H9 (cell line): ENCODE data around the gene TRMT2A. TPM values are rescaled to one million over a fixed set of nuclear protein-coding genes. Genes with fewer than 3 reads are reported as not detected.

Experiments
- DNase-seq: peaks from one replicate; pipeline ENCODE4 v3.0.0-alpha.2; 2017
- H2AFZ ChIP-seq: one replicate; pipeline ENCODE4 v1.6.1; 2013; ENCODE audit warnings: mild to moderate bottlenecking, low read length, control low read depth, moderate library complexity
- H2AK5ac ChIP-seq: 2 replicates; pipeline ENCODE4 v1.6.1; 2013; ENCODE audit warnings: low read length, control low read depth, mixed read lengths; ENCODE audit not compliant: insufficient read length
- H2BK120ac ChIP-seq: one replicate; pipeline ENCODE4 v1.6.1; 2013; ENCODE audit warnings: low read depth, mild to moderate bottlenecking, low read length, control low read depth, inconsistent platforms; ENCODE audit not compliant: poor library complexity, severe bottlenecking
- H2BK12ac ChIP-seq: 2 replicates; pipeline ENCODE4 v1.6.1; 2013; ENCODE audit warnings: low read length, control low read depth, mixed read lengths, low read depth; ENCODE audit not compliant: insufficient read length
- H2BK15ac ChIP-seq: 2 replicates; pipeline ENCODE4 v1.6.1; 2013; ENCODE audit warnings: low read depth, low read length, control low read depth
- H2BK20ac ChIP-seq: one replicate; pipeline ENCODE4 v1.6.1; 2013; ENCODE audit warnings: low read depth, mild to moderate bottlenecking, low read length, control low read depth, inconsistent platforms; ENCODE audit not compliant: poor library complexity, severe bottlenecking
- H2BK5ac ChIP-seq: 2 replicates; pipeline ENCODE4 v1.6.1; 2013; ENCODE audit warnings: low read length, control low read depth, mixed read lengths; ENCODE audit not compliant: insufficient read length
- H3K14ac ChIP-seq: 2 replicates; pipeline ENCODE4 v1.6.1; 2013; ENCODE audit warnings: low read length, control low read depth; ENCODE audit not compliant: insufficient read depth
- H3K18ac ChIP-seq: 2 replicates; pipeline ENCODE4 v1.6.1; 2013; ENCODE audit warnings: low read depth, mild to moderate bottlenecking, mixed read lengths, low read length, control low read depth; ENCODE audit not compliant: insufficient read length
- H3K23ac ChIP-seq: 2 replicates; pipeline ENCODE4 v1.6.1; 2013; ENCODE audit warnings: low read length, control low read depth, mixed read lengths, low read depth; ENCODE audit not compliant: insufficient read length
- H3K23me2 ChIP-seq: 2 replicates; pipeline ENCODE4 v1.6.1; 2013; ENCODE audit warnings: low read depth, mild to moderate bottlenecking, mixed read lengths, low read length, control low read depth; ENCODE audit not compliant: insufficient read length, poor library complexity, severe bottlenecking
- H3K27ac ChIP-seq: 2 replicates; pipeline ENCODE4 v1.5.1; 2013; ENCODE audit warnings: low read length, control low read depth, mixed read lengths, low read depth; ENCODE audit not compliant: insufficient read length
- H3K27me3 ChIP-seq: 2 replicates; pipeline ENCODE4 v1.6.1; 2013; ENCODE audit warnings: low read length, control low read depth, inconsistent platforms; ENCODE audit not compliant: insufficient read depth
- H3K4ac ChIP-seq: 2 replicates; pipeline ENCODE4 v1.6.1; 2013; ENCODE audit warnings: low read depth, mild to moderate bottlenecking, control low read depth, inconsistent platforms, low read length, moderate library complexity
- H3K4me1 ChIP-seq: 2 replicates; pipeline ENCODE4 v1.6.1; 2013; ENCODE audit warnings: low read length, control low read depth, inconsistent platforms; ENCODE audit not compliant: insufficient read depth
- H3K4me2 ChIP-seq: 2 replicates; pipeline ENCODE4 v1.6.1; 2013; ENCODE audit warnings: low read length, control low read depth, mixed read lengths; ENCODE audit not compliant: insufficient read length, insufficient read depth
- H3K56ac ChIP-seq: 2 replicates; pipeline ENCODE4 v1.6.1; 2013; ENCODE audit warnings: low read depth, mild to moderate bottlenecking, mixed read lengths, low read length, control low read depth; ENCODE audit not compliant: insufficient read length
- H3K79me1 ChIP-seq: 2 replicates; pipeline ENCODE4 v1.6.1; 2013; ENCODE audit warnings: low read depth, mild to moderate bottlenecking, moderate library complexity, low read length, control low read depth, inconsistent platforms; ENCODE audit not compliant: insufficient read depth, poor library complexity, severe bottlenecking
- H3K79me2 ChIP-seq: 2 replicates; pipeline ENCODE4 v1.6.1; 2013; ENCODE audit warnings: low read length, control low read depth, inconsistent platforms; ENCODE audit not compliant: insufficient read depth
- H3K9ac ChIP-seq: 2 replicates; pipeline ENCODE4 v1.6.1; 2013; ENCODE audit warnings: low read length, control low read depth, mixed read lengths; ENCODE audit not compliant: insufficient read length; ENCODE audit errors: extremely low read depth
- H3K9me3 ChIP-seq: one replicate; pipeline ENCODE4 v1.6.1; 2013; ENCODE audit warnings: low read depth, low read length, inconsistent platforms; ENCODE audit not compliant: control insufficient read depth
- H3T11ph ChIP-seq: one replicate; pipeline ENCODE4 v1.6.1; 2013; ENCODE audit warnings: mild to moderate bottlenecking, low read length, control low read depth, inconsistent platforms
- H4K20me1 ChIP-seq: one replicate; pipeline ENCODE4 v1.6.1; 2013; ENCODE audit not compliant: control insufficient read depth, insufficient read length, insufficient read depth
- H4K5ac ChIP-seq: 2 replicates; pipeline ENCODE4 v1.6.1; 2013; ENCODE audit warnings: low read depth, mild to moderate bottlenecking, mixed read lengths, low read length, control low read depth; ENCODE audit not compliant: insufficient read length
- H4K8ac ChIP-seq: replicated peaks from 2 replicates; pipeline ENCODE4 v1.6.1; 2013; ENCODE audit warnings: low read length, control low read depth, mixed read lengths, low read depth; ENCODE audit not compliant: insufficient read length
- H4K91ac ChIP-seq: 2 replicates; pipeline ENCODE4 v1.6.1; 2013; ENCODE audit warnings: low read depth, mild to moderate bottlenecking, moderate library complexity, mixed read lengths, low read length, control low read depth; ENCODE audit not compliant: insufficient read length
- H3K27ac Mint-ChIP-seq, 3 experiments: 2 replicates in 2 of 3; 3 replicates in 1 of 3; pipeline ENCODE4 v1.8.0; 2020 to 2021; ENCODE audit warnings: mixed read lengths in 3 of 3, mild to moderate bottlenecking in 1 of 3, moderate library complexity in 1 of 3
- H3K27me3 Mint-ChIP-seq: 2 replicates; pipeline ENCODE4 v1.8.0; 2021; ENCODE audit warnings: low read depth, mild to moderate bottlenecking, moderate library complexity, mixed read lengths
- H3K36me3 Mint-ChIP-seq, 3 experiments: 2 replicates in 2 of 3; 3 replicates in 1 of 3; pipeline ENCODE4 v1.8.0; 2020 to 2021; ENCODE audit warnings: low read depth in 3 of 3, mixed read lengths in 3 of 3; ENCODE audit not compliant: insufficient read depth in 1 of 3
- H3K4me1 Mint-ChIP-seq, 2 experiments: 2 replicates each; pipeline ENCODE4 v1.8.0; 2020; ENCODE audit warnings: mixed read lengths in 2 of 2
- H3K4me3 Mint-ChIP-seq, 2 experiments: 2 replicates in 1 of 2; 3 replicates in 1 of 2; pipeline ENCODE4 v1.8.0; 2020 to 2021; ENCODE audit warnings: mild to moderate bottlenecking in 2 of 2, mixed read lengths in 2 of 2, moderate library complexity in 1 of 2
- H3K9me3 Mint-ChIP-seq, 2 experiments: 2 replicates in 1 of 2; 3 replicates in 1 of 2; pipeline ENCODE4 v1.8.0; 2020; ENCODE audit warnings: mild to moderate bottlenecking in 2 of 2, mixed read lengths in 2 of 2, moderate library complexity in 1 of 2
- CTCF ChIP-seq: fragments of 200-600 bp; sonication (generic); conservative IDR thresholded peaks from 3 replicates; pipeline ENCODE4 v1.8.0; 2021; ENCODE audit warnings: antibody characterized with exemption, mild to moderate bottlenecking
- WGBS: extraction: QIAGEN DNeasy Blood & Tissue Kit; methylation state at CpG from one replicate; pipeline ENCODE4 v1.1.7; 2013; ENCODE audit warnings: missing lambda C conversion rate, low lambda C conversion rate, mixed read lengths; ENCODE audit not compliant: insufficient read length; ENCODE audit errors: extremely low coverage; 5-methylcytosine and 5-hydroxymethylcytosine counted together
- total RNA-seq: library from RNA; stranded (reverse); gene quantifications from 2 replicates; pipeline ENCODE4 v1.2.1, GENCODE V29; 2021

Gene TRMT2A
- total RNA-seq, 1 experiment from 2014 or later: 58.2 TPM

- no peaks in the 10 kb centered on the region for H3K9me3 ChIP-seq
- H3K9ac ChIP-seq: no peak overlapping the region
- H2BK5ac ChIP-seq: no peak overlapping the region
- peaks cover 16% of the 10 kb centered on the region; the same call in 1 of the 2 replicates for H3K79me2 ChIP-seq
- peaks cover 5 to 11% of the 10 kb centered on the region in 2 experiments for H3K4me1 Mint-ChIP-seq
- H3K27ac ChIP-seq: no peak overlapping the region
- no peaks in the 10 kb centered on the region for H3K4me1 ChIP-seq
- H3K14ac ChIP-seq: no peak overlapping the region
- peaks cover 40 to 73% (median 69%) of the 10 kb centered on the region in 3 experiments; a peak in 6 of 7 replicates for H3K36me3 Mint-ChIP-seq
- H4K91ac ChIP-seq: no peak overlapping the region
- H2AFZ ChIP-seq: no peak overlapping the region
- H4K5ac ChIP-seq: no peak overlapping the region
- peaks cover 2% of the 10 kb centered on the region for H4K20me1 ChIP-seq
- H2BK20ac ChIP-seq: no peak overlapping the region
- no peak overlapping the region; a peak in 1 of 5 replicates for H3K4me3 Mint-ChIP-seq
- no peak for DNase-seq
- no peak overlapping the region for H3K4ac ChIP-seq
- 0 out of 2 replicates have a peak overlapping the region, but pooled peaks have one; percentile 54 for H2BK15ac ChIP-seq
- no peak overlapping the region for H3K4me2 ChIP-seq
- no peaks in the 10 kb centered on the region for H3K23me2 ChIP-seq
- no peak overlapping the region for H3T11ph ChIP-seq
- H2AK5ac ChIP-seq: no peak overlapping the region
- WGBS: no CpG with 5 or more reads among the region's 32 CpGs
- H3K9me3 Mint-ChIP-seq: no peaks in the 10 kb centered on the region
- peak overlapping the region in 2 of 3 experiments; percentile 49 to 79; a peak in 4 of 7 replicates for H3K27ac Mint-ChIP-seq
- no peak overlapping the region for H3K23ac ChIP-seq
- H3K79me1 ChIP-seq: peaks cover 8% of the 10 kb centered on the region
- no peak overlapping the region for H3K18ac ChIP-seq
- H4K8ac ChIP-seq: no peak overlapping the region
- no peak overlapping the region for H2BK12ac ChIP-seq
- H3K27me3 Mint-ChIP-seq: no peaks in the 10 kb centered on the region; the same call in 1 of the 2 replicates
- no peaks in the 10 kb centered on the region for H3K27me3 ChIP-seq
- no peak overlapping the region for H2BK120ac ChIP-seq
- TF ChIP-seq CTCF: no peak
- H3K56ac ChIP-seq: no peak overlapping the region
Observed at GRCh38 chr22:20125201-20126174, 8.5 kb upstream of the TRMT2A start.
